NCI-H226 (cell line): ENCODE measurements around the gene SMIM1.
A peak's percentile ranks its signal among the peaks of the same experiment; 100 is the strongest.

Source experiments
- DNase-seq: peaks from one replicate; pipeline ENCODE4 v3.0.0-alpha.2; 2015

Gene SMIM1

GRCh38 chr1:3759796-3760195 is 12.8 kb upstream of the SMIM1 start:
- DNase-seq: no peak

DNA sequence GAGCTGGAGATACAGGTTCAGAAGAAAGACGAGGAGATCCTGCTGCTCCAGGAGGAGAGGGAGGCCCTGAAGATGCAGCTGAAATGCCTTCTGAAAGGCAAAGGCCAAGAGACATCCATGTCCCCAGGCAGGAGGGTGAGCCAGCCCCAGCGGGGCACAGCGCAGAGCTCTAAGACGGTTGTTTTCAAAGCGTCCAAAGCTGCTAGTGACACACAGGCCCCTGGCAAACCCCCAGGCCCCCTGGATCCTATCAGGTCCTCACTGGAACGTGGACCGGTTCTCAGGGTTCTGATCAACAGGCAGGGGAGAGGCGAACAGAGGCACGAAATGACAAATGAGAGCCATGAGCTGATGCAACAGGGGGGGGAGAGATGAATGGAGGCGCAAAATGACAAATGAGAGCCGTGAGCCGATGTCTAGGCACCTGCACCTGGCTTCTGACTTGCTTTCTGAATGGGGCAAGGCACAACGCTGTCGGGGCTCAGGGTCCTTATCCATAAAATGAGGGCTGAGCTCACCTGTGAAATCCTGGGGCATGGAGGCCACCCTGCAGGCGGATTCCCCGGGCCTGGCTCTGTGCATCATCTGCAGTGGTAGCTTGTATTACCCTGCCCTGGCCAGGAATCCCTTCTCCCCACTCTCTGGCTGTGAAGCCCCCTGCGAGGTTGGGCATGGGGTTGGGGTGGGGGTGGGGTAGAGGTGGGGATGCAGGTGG is 11.1 kb upstream of the SMIM1 start:
- DNase-seq: no peak

GRCh38 chr1:3762151-3762872 is 10.2 kb upstream of the SMIM1 start:
- DNase-seq: no peak

- no peak for DNase-seq
These were observed 9.7 kb upstream of the SMIM1 start for GRCh38 chr1:3762873-3763228.

- no peak for DNase-seq
These were observed 9.0 kb upstream of the SMIM1 start for GRCh38 chr1:3763351-3764125.

GRCh38 chr1:3767328-3767925 is 5.1 kb upstream of the SMIM1 start:
- DNase-seq: no peak

GRCh38 chr1:3768811-3769390 is 3.6 kb upstream of the SMIM1 start:
- DNase-seq: no peak

GRCh38 chr1:3770047-3770765 is 2.3 kb upstream of the SMIM1 start:
- DNase-seq: no peak

DNA sequence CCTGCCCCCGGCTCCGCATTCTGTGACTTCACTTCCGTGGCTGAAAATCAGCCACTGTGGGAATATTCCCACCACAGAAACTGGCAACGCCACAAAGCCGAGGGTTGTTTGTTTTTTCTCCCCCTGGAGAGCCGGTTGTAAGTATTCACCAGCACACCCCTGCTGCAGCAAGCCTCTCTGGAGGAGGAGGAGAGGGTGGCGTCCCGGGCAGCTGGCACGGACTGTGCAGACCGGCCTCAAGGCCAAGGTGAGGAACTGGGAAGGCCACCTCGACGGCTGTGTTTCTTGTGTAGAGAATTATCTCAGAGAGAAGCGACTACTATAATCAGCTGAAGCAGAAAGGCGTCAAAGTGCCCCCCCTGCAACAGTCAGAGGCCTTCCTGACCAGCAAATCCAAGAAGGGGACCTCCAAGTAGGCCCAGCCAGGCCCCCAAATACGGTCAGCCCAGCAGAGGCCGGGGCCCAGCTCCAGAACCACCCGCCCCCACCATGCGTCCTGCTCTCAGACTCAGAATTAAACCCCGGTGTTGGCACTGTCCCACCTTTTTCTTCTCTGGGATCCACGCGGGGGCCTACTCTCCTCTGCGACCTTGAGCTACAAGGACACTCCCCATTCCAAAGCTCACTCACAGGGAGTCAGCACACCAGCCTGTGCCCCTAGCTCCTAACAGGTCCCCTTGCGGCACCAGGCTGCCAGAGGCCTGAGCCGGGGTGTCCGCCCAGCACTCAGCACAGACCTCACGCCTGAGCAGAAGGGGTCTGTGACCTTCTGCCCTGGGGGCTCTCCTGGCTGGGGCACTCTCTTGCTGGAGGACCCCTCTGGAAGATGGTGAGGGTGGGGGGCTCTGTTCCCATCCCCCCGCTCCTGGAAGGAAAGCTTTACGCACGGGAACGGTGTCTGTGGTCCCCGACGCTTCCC is 1.2 kb upstream of the SMIM1 start:
- DNase-seq: no peak

- DNase-seq: peak; percentile 68
These were observed 378 bp upstream of the SMIM1 start for GRCh38 chr1:3772027-3772714.

- DNase-seq: no peak
These were observed 1.2 kb downstream of the SMIM1 start for GRCh38 chr1:3773572-3774275.

- DNase-seq: no peak
These were observed 1.9 kb downstream of the SMIM1 start for GRCh38 chr1:3774276-3774945.

GRCh38 chr1:3774946-3775489 is 2.5 kb downstream of the SMIM1 start:
- DNase-seq: peak; percentile 80

GRCh38 chr1:3775490-3776230 is 3.1 kb downstream of the SMIM1 start:
- DNase-seq: peak; percentile 86

GRCh38 chr1:3776231-3776961 is 3.8 kb downstream of the SMIM1 start:
- DNase-seq: no peak

DNA sequence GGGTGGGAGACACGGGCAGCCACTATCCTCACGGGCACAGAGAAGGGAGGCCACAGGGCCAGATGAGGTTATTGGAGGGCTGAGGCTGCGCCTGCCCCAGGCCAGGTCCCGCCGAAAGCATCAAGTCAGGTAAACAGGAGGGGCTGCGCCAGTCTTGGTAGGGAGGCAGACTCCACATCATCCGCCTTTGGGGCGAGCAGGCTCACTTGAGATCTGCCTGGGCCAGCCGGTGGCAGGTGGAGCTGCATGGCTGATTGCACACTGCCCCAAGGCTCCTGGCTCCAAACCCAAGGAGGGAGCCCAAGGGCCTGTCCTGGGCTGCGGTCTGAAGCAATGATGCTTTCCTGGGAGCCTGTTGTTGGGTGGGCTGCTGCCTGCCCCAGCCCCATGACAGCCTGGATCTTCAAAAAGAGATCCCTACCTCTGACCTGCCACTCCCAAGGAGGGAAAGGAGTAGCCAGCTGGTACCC is 4.6 kb downstream of the SMIM1 start:
- no peak for DNase-seq
